Measurements from ENCODE around the gene TGFA.

Gene TGFA

DNA sequence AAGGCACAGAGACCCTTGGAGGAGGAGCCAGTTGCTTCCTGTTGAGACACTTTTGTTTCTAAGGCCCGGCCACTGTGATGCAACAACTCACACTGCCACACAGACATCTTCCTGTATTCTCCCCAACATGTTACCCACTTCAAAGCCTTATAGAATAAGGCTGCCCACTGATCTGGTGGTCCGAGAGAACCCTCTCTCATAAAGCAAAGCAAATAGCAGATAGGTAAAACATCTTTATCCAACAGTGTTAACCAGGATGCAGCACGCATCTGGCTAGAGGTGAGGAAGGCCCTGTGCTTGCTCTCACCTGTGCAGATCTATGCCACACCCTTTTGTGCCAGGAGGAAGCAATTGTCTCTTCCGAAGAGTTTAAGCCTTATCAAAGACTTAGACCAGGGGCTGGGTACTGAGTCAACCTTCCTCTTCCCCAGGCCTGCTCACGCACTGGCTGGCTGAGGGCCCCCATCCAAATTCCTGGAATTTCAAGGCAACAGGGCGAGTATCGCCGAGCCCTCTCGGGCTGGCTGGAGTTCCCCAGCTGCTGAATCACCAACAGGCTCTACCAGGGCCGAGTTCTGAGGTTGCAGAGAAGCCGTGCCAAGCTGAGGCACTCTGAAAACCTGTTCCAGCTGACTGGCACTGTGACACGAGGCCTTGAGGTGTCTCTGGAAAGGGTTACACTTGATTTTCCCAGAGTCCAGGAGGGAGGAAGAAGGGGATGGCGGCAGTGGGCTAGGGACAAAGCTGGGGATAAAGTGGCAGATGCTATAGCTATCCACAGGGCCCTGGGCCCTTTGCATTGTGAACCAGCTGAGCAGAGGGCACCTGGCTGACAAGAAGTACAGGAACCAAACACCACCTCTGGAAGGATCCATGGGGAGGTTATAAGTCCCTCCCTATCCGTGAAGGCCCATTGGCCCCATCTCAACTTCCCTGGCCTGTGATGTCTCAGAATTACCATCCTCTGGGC, 29.3 kb downstream of the TGFA start:
- DNase-seq (ENCODE audit: low read depth): no peak

DNA sequence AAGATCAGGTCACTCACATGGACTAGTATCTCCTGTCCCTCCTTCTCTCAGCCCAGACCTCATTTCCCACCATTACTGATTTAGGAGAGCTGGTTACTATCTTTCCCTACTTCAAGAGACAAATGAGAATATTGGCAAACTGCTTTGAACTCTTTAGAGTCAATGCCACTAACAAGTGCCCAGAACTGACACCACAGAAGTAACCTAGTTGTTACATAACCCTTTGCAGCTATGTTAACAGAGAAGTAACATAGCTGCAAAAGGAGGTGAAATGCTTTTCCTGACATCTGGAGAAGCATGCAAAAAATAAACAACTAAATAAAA, 30.0 kb downstream of the TGFA start:
- no peak for DNase-seq (ENCODE audit: low read depth)

DNA sequence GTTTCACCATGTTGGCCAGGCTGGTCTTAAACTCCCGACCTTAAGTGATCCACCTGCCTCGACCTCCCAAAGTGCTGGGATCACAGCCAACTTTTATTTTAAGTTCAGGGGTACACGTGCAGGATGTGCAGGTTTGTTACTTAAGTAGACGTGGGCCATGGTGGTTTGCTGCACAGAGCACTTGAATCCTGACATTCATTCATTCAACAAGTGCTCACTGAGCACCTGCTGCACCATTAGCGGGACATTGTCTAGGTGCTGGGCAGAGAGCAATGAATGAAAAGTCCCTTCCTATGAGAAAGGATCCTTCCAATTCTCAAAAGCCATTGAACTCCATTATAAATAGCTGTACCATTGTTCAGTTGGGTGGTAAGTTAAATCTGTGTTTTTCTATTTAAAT, 31.0 kb downstream of the TGFA start:
- DNase-seq (ENCODE audit: low read depth): no peak

DNA sequence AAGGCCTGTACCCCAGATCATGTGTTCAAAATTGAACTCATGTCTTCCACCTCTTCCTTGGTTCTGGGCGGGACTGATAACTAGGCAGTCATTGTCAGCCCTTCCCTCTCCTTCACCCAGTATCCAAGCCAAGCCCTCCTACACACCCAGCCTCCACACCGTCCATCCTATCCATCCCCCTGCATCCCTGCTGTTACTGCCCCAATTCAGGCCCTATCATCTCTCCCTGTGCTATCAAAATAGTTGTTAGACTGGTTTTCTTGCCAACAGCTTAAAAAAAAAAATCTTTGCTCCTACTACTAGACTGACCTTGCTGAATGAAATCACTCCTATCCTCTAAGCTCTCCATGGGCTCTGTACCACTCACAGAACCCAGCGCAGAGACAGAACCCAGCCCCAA, 32.8 kb downstream of the TGFA start:
- DNase-seq (ENCODE audit: low read depth): no peak

DNA sequence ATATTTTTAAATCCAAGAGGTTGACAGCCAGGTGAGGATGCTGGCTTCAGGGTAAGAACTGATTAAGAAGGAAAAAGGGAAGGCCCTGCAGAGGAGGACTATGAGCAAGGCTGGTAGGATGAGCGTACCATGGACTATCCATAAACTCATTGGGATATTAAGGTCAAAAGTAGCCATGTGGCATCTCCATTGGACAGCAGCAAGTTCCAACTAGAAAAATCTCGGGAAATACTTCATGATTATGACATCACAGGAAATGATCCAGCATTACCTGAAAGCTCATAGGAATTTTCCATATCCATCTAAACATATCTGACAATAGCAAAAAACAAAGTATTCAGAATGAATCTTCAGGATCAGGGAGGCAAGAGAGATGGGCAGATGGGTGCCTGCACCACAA, 34.2 kb downstream of the TGFA start:
- no peak for DNase-seq (ENCODE audit: low read depth)

DNA sequence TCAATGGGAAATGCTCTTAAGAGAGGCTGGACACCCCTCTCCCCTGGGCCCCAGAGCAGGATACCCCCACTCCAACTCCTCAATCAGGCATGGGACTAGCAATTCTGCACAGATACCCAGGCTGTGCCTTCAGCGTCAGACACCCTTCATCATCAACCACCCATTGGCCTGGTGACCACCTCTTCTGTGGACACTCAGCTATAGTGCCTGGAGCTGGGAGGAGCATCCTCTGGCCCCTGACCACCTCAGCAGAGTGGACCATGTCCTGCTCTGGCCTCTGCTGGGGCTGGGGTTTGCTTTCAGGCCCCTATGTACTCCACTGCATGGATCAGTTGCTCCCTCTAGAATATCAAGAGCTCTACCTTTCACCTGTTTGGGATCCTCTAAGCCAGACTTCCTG, 35.1 kb downstream of the TGFA start:
- no peak for DNase-seq (ENCODE audit: low read depth)

DNA sequence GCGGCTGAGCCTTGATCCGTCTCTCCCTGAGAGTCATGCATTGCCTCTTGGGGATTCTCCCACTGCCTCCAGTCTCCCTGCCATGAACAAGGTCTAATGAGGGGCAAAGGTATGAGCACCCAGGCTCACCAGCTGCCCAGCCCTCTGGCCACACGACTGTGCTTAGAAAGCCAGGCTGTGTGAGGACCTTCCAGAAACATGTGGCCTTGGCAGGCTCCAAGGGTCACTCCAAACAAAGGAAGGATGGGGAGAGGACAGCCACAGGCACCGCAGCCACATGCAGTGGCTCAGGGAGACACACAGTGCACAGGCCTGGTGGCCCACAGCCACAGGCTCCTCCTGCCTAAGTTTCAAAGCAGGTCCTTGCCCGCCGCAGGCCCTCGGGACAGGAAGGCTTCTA, 35.8 kb downstream of the TGFA start:
- no peak for DNase-seq (ENCODE audit: low read depth)

DNA sequence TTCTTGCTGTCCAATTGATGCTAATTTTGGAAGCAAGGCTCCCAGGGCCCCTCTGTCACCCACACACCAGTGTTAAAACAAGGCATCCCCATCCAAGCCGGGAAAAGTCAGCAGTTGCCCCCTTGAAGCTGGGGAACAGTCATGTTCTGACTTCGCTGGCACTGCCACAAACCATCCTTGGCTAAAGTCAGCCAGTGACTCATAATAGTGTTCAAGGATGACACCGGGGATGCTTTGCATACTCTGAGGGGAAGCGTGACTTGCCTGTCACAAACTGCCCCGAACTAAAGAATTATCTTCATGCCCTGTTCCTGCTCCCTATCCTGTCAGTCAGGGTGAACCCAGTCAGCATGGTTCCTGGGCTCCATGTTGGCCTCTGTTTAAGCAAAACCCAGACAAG, 37.0 kb downstream of the TGFA start:
- DNase-seq (ENCODE audit: low read depth): no peak

DNA sequence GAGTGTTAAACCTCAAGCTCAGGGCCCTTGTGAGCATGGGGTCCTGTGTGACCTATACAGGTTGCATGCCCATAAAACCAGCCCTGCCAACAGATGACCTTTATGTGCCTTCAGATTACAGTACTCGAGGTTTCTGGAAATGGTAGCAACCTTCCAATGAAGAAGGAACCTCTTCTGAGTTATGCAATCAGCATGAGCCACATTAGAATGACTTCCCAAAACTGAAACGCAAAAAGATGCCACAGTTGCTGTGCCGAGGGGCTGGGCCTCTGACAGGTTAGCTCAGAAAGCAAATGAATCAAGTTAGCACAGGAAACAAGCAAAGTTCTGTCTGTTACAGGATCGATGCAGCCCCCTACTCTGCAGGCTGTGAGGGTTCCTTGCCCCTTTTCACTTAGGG, 37.7 kb downstream of the TGFA start:
- no peak for DNase-seq (ENCODE audit: low read depth)

DNA sequence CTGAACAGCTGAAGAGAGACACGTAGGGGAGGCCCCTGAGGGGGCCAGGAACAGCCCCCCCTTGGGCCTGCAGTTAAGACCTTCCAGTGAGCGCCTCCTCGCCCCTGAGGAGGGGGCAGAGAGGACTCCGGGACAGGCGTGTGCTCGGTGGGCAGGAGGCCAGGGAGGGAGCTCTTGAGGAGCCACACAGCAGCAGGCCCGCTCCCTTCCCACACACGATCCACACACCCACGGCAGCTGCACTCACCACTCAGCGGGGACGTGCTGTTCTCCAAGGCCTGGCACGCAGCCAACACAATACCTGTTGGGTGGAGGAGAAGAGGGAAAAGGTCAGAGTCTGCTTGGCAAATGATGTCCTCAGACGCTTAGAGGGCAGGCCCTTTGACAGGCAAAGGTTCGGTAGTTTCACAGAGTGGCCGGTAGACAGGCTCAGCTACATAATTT, 39.0 kb downstream of the TGFA start:
- no peak for DNase-seq (ENCODE audit: low read depth)

DNA sequence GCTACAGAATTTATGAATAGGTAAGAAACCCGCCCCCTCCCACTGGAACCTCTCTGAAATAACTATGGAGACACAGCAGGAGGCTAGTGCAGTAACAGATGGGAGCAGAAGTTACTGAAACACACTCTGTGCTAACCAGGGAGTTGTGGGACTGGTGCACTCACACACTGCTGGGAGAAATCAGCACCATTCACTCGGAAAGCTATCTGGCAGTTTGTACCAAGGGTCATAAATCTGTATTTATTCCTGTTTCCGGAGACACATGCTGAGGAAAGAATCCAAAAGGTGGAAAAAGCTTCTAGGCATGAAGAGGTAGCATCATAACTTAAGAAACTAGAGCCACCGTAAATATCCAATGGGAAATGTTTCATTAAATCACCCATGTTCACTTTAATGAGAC, 39.9 kb downstream of the TGFA start:
- no peak for DNase-seq (ENCODE audit: low read depth)

DNA sequence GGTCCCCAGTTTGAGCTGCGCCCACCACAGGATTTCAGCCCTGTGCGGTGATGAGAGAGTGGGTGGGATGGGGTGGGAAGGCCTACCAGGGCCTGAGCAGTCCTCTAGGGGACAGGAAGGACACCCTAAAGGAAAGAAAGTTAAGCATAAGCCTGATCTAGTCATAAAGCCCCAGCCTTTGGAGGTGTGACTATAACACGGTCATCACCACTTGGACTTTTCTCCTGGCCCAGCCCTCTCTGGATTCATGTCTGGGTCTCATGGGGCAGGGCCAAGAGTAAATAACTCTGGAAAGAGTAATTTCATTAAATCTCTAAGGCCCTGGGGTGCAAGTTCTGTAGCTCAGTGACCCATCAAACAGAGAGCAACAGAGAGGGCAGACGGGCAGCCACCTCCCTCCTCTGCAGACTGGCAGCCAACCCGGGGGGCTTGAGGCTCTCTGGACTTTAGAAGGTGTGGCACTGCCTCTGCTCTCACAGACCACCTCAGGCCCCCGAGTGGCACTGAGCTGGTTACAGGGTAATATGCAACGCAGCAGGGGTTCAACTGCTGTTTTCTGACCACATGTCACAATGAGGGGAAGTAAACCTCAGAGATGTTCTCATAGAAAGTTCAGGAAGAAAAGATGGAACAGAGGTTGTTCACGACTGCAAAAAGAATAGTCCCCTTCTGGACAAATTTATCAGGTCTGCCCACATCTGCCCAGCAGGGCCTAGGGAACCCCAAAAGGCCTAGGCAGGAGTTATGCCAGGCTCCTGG, 41.5 kb downstream of the TGFA start:
- no peak for DNase-seq (ENCODE audit: low read depth)

DNA sequence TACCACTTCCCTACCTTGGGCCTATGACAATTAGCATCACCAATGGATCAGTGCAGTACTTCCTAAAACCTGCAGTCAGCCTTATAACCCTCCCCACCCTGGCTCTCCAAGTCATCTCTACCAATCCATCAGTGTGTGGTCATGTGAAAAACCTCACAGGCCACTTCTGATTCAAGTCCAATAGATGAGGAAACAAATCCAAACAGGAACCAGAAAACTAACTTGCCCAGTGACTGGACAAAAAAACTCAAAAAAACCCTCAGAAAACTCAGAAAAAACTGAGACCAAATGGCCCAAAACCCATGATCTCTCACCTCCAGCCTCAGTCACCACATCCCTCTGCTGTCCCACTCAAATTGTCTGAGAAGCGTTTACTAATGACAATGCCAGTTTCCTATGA, 43.3 kb downstream of the TGFA start:
- no peak for DNase-seq (ENCODE audit: low read depth)

DNA sequence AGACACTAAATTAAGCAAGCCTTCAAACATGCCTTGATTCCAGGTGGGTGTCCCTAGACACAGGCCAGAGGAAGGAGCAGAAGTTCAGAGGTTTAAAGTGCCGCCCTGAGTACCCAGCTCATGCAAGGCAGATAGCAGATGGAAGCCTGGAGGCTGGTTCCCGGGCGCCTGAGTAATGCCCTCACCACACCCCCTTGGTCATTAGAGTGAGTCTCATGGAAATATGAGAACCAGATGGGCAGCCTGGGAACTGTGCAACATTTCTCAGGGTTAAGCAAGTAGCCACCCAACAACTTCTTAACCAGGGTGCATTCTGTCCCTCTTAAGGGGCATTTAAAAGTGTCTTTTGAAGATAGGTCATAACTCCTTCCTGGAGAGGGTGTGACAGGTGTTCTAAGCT, 44.1 kb downstream of the TGFA start:
- no peak for DNase-seq (ENCODE audit: low read depth)

DNA sequence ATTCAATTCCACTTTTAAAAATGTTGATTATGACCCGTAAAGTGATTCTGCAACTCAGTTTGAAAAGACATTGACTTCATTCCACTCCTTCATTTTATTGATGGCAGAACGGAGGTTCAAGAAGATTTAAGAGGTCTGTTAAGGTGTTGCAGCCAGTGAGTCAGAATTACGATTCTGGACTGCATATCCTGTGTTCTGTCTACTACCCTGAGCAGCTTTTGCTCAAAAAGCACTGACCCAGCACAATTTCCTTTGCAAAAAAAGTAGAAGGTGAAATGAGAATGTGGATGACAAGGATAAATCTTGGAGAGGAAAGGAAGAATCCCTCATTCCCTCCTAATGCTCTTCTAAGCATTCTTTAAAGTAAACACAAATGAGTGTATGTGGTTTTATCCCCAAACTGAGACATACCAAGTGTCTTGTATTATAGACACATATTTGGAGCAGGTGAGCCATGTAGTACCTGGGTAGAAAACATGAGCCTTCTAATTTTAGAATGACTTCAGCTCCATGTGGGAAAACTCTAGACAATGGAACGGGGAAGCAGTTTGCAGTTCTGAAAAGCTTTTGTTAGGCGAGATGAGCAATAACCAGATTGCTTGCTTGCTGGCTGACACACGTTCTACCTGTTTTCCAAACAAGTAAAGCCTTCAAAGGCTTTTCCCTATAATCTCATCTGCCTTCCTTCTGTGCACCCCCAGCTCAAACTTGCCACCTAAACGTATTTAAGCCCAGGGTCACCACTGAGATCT, 44.7 kb downstream of the TGFA start:
- no peak for DNase-seq (ENCODE audit: low read depth)

DNA sequence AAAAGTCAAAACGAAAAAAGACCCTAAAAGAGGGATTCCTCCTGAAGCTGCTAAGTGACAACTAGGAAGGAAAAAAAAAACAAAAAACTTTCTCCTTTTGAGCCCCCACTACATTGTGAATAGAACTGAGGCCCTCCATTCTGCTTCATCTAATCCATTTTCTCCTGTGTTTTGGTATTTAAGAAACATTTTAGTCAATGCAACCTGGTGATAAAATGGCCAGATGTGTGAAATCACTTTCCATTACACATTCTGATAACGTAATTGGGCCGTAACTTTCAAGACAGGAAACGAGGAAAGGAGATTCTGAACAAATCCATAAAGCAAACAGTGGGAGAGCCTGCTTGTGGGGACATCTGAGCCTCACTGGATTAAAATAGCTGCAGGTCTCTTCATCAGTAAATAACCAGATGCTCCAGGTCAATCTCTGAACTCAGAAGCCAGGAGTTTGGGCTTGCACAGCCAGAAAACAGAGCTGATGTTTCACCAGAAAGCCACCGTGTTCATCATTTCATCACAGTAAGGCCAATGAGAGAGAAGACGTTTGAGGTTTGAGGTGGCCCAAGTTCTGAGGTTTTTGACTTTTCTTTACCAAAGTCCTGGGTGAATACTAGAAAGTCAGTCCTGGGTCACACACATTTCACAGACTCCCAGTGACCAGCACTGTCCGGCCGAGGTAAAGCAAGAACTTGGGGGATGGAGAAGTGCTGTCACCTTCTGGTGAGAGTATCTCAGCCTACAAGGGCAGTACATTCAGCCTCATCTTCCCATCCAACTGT, 47.8 kb downstream of the TGFA start:
- no peak for DNase-seq (ENCODE audit: low read depth)

DNA sequence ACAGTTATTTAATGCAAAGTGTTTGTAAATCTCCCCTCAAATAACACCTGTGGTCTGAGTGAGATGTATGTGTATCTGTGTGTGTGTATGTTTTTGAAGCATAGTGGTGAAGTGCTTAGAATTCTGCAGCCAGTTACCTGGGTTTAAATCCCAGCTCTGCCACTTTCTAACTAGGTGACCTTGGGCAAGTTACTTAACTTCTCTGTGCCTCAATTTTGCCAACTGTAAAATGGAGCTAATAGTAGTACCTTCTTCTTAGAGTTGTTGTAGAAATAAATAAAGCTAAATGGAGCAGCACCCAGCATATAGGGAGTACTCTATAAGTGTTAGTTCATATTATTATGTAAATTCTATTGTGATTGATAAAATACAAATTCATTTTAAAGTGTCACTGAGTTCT, 48.9 kb downstream of the TGFA start:
- no peak for DNase-seq (ENCODE audit: low read depth)

DNA sequence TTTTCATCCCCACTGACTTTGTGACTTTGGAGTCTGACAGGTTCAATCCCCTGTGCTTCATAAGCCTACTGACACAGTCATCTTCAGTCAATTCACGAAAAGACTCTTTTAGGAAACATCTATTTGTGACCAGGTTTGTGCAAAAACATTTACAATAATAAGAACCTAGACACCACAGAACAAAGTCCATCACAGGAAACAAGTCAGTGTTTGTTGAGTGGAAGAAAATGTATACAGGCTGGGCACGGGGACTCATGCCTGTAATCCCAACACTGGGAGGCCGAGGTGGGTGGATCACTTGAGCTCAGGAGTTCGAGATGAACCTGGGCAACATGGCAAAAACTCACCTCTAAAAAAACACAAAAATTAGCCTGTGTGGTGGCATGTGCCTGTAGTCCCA, 49.7 kb downstream of the TGFA start:
- DNase-seq (ENCODE audit: low read depth): no peak

DNA sequence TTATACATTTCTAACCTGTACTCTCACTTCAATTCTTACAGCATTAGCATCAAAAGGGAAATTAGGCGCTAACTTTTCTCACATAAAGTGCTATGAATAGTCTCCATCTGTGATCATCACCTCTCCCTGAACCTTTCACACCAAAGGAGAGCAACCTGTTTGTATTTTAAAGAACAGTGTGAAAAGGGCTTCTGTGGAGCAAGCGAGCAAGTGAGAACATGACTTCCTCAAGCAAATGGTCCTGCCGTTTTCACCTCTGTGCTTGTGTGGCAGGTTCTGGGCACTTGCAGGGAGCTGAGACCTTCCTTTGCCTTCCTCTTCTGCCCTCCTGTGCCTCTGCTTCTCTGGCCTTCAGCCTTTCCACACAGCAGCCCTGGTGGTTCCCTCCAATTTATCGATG, 51.9 kb downstream of the TGFA start:
- DNase-seq (ENCODE audit: low read depth): no peak

DNA sequence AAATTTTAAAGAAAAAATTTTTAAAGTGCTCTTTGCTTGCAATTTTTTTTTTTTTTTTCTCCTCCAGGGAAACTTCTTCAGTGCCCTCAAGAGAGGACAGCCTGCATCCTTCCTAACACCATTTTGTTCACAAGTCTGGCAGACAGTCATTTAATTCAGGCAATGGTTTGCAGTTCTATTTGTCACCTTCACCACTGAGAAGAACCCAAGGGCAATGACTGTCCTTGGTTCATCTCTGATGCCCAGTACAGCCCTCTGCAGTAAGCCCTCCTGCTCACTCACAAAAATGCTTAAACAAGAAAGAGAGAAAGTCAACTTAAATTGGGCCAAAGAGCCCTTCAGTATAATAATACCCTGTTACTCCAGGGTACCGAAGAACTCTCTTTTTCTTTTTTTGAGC, 52.4 kb downstream of the TGFA start:
- DNase-seq (ENCODE audit: low read depth): no peak

DNA sequence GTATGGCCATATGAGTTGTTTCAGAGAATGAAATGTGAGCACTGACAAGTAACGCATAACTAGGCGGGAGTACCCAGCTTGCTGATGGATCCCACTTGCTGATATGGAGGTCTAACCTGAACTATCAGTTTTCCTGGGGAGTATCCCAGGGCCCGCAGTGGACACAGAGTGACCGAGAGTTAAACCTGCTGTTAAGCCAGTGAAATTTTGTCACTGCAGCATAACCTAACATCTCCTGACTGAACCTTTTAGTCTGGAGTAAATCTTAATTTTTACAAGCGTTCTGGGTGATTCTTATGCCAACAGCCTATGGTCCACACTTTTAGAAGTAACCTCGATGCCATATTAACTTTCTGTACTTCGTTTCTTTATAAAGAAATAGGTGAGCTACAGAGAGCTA, 54.4 kb downstream of the TGFA start:
- no peak for DNase-seq (ENCODE audit: low read depth)

DNA sequence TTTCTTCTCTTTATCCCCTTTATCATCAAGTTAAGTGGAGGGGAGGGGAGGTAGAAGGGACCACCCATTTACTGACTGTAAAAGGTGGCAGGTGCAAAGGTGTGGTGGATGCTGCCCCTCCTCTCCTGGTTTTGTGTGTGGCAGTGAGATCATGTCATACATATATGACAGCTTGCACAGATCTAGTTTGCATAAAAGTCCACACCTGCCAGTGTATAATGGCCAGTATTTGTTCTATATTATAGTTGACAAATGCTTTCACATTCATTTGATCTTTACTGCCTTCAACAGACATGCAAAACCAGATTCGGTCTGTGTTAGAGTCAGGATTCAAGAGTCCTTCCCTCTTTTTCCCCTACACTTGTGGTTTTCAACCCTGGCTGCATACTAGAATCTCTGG, 55.1 kb downstream of the TGFA start:
- no peak for DNase-seq (ENCODE audit: low read depth)

Measured in stimulated activated CD4-positive, alpha-beta T cell treated with anti-CD3 and anti-CD28 coated beads, Interleukin-2, amount 100 ng/mL, for 4 hours (primary cell).